SU-DHL-6 (cell line): ENCODE data around the gene SOCS7.

Source experiments
- EZH2phosphoT487 ChIP-seq: fragments of 200-600 bp; sonication (generic), shearing (Covaris generic); conservative IDR thresholded peaks from 2 replicates; pipeline ENCODE4 v1.6.1; 2018; ENCODE audit warnings: mild to moderate bottlenecking, antibody characterized with exemption, low read length, moderate library complexity, mixed read lengths
- TF ChIP-seq, protein P1 (sequence below): fragments of 200-600 bp; sonication (generic); IDR thresholded peaks from one replicate; pipeline ENCODE4 v1.5.1; 2017; ENCODE audit warnings: antibody characterized with exemption, mild to moderate bottlenecking, low read length, moderate library complexity; ENCODE audit not compliant: insufficient read depth, poor library complexity, severe bottlenecking

DNA sequence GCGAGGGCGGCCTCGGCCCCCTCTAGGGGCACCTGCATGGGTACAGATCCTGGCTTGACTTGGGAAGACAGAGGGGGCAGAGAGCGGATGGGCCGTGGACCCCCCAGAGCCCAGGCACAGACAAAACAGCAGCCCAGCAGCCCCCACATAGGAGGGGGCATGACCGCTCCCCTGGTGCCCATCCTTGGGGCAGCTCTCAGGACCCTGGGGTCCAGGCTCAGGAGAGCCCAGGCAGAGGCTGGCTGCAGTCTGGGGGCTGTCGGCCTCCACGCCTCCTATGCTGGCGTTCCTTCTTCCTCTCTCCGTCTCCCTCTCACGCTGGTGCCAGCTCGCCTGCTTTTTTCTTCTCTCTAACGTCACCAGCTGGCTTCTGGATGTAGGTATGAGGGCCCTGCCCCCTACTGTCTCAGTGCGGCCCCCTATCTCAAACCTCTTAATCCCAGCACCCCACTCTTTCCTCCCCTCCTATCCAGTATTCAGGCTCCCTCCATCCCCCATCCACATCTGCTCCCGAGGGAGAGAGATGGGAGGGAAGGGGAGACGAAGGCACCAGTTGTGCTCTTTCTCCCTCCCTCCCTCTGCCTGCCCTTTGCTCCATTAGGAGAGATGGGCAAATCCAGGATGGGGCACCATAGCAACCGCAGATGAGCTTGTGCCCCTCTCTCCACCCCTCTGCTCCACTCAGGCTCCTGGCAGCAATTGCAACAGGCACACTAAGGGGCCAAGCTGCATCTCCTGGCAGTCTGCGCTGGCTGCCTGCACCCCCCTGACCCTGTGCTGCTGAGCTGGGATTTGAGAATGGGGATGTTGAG is 7.8 kb upstream of the SOCS7 start, which contains the start of gene GPR179:
- TF ChIP-seq, protein P1, sequence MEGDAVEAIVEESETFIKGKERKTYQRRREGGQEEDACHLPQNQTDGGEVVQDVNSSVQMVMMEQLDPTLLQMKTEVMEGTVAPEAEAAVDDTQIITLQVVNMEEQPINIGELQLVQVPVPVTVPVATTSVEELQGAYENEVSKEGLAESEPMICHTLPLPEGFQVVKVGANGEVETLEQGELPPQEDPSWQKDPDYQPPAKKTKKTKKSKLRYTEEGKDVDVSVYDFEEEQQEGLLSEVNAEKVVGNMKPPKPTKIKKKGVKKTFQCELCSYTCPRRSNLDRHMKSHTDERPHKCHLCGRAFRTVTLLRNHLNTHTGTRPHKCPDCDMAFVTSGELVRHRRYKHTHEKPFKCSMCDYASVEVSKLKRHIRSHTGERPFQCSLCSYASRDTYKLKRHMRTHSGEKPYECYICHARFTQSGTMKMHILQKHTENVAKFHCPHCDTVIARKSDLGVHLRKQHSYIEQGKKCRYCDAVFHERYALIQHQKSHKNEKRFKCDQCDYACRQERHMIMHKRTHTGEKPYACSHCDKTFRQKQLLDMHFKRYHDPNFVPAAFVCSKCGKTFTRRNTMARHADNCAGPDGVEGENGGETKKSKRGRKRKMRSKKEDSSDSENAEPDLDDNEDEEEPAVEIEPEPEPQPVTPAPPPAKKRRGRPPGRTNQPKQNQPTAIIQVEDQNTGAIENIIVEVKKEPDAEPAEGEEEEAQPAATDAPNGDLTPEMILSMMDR: no peak
- TF ChIP-seq EZH2phosphoT487: no peak
